Type B pancreatic cell (in vitro differentiated cells): ENCODE results near the gene DNAL1. TPM values are rescaled to one million over a fixed set of nuclear protein-coding genes. Genes with fewer than 3 reads are reported as not detected.

ENCODE experiments used
- DNase-seq: peaks from one replicate; pipeline ENCODE4 v3.0.0; 2021; ENCODE audit warnings: mixed read lengths; ENCODE audit not compliant: unreplicated experiment; ENCODE audit errors: extremely low spot score
- H3K27ac Mint-ChIP-seq: 2 replicates; pipeline ENCODE4 v1.8.0; 2021; ENCODE audit warnings: mild to moderate bottlenecking, mixed read lengths
- H3K27me3 Mint-ChIP-seq: 2 replicates; pipeline ENCODE4 v1.8.0; 2021; ENCODE audit warnings: mixed read lengths
- H3K36me3 Mint-ChIP-seq: 2 replicates; pipeline ENCODE4 v1.8.0; 2021; ENCODE audit warnings: mixed read lengths
- H3K4me1 Mint-ChIP-seq: one replicate; pipeline ENCODE4 v1.8.0; 2021; ENCODE audit warnings: mixed read lengths; ENCODE audit not compliant: unreplicated experiment
- H3K4me3 Mint-ChIP-seq: 2 replicates; pipeline ENCODE4 v1.8.0; 2021; ENCODE audit warnings: mild to moderate bottlenecking, mixed read lengths
- H3K9me3 Mint-ChIP-seq: 2 replicates; pipeline ENCODE4 v1.8.0; 2021; ENCODE audit warnings: mixed read lengths
- CTCF ChIP-seq: fragments of 200-600 bp; sonication (generic); conservative IDR thresholded peaks from 2 replicates; pipeline ENCODE4 v1.5.0; 2021; ENCODE audit warnings: antibody characterized with exemption, mild to moderate bottlenecking
- long read RNA-seq: library from polyadenylated mRNA; unstranded; transcript quantifications from one replicate; pipeline ENCODE4 v2.0.0, GENCODE V29; 2020
- total RNA-seq: library from RNA; stranded (reverse); gene quantifications from 2 replicates; pipeline ENCODE4 v1.2.1, GENCODE V29; 2021; ENCODE audit warnings: low replicate concordance

The DNAL1 gene
- 7.1 and 20.3 TPM in 2 replicates for total RNA-seq
- long read RNA-seq, full-length matches to known transcripts, result 3 of 7 reads
- long read RNA-seq, partial matches to known transcripts, result 0 of 7 reads
- long read RNA-seq, other reads (novel, unspliced or antisense), result 4 of 7 reads

- H3K36me3 Mint-ChIP-seq, result no peaks in the 10 kb centered on the region
- DNase-seq, result peak; percentile 94
- peak within 1 kb of the TSS; percentile 98 for H3K4me3 Mint-ChIP-seq
- no peak for TF ChIP-seq CTCF
- H3K27me3 Mint-ChIP-seq, result no peaks in the 10 kb centered on the region
- peaks cover 20% of the 10 kb centered on the region for H3K4me1 Mint-ChIP-seq
- H3K9me3 Mint-ChIP-seq, result no peaks in the 10 kb centered on the region
- H3K27ac Mint-ChIP-seq, result peak within 1 kb of the TSS; percentile 79
Observed at GRCh38 chr14:73644531-73645247, at the start of gene DNAL1. Gene DNAL1, plus strand, starts transcription at chr14:73644986. Its CDS starts 54 bp downstream, at chr14:73645040.

GRCh38 chr14:73599499-73599898, 45.3 kb upstream of the DNAL1 start:
- no peak for DNase-seq
- no peaks in the 10 kb centered on the region for H3K27me3 Mint-ChIP-seq
- no peaks in the 10 kb centered on the region for H3K36me3 Mint-ChIP-seq
- no peak for TF ChIP-seq CTCF
- peaks cover 19% of the 10 kb centered on the region for H3K4me1 Mint-ChIP-seq
- H3K27ac Mint-ChIP-seq, result no peak overlapping the region
- no peak overlapping the region for H3K4me3 Mint-ChIP-seq
- no peaks in the 10 kb centered on the region for H3K9me3 Mint-ChIP-seq

- Mint-ChIP-seq H3K9me3 (no peaks in the 10 kb centered on the region), H3K36me3 (no peaks in the 10 kb centered on the region), H3K27ac (no peak overlapping the region), H3K27me3 (no peaks in the 10 kb centered on the region), H3K4me1 (peaks cover 19% of the 10 kb centered on the region), H3K4me3 (no peak overlapping the region)
- DNase-seq, result no peak
- no peak for TF ChIP-seq CTCF
Observed at GRCh38 chr14:73602994-73603393, 41.8 kb upstream of the DNAL1 start.

- H3K27me3 Mint-ChIP-seq, result no peaks in the 10 kb centered on the region
- H3K27ac Mint-ChIP-seq, result no peak overlapping the region
- H3K4me3 Mint-ChIP-seq, result no peak overlapping the region
- H3K9me3 Mint-ChIP-seq, result no peaks in the 10 kb centered on the region
- peaks cover 6% of the 10 kb centered on the region for H3K4me1 Mint-ChIP-seq
- TF ChIP-seq CTCF, result no peak
- no peaks in the 10 kb centered on the region for H3K36me3 Mint-ChIP-seq
- no peak for DNase-seq
Observed at GRCh38 chr14:73606271-73606670, 38.5 kb upstream of the DNAL1 start.

- DNase-seq, result no peak
- H3K36me3 Mint-ChIP-seq, result no peaks in the 10 kb centered on the region
- H3K4me3 Mint-ChIP-seq, result no peak overlapping the region
- no peak overlapping the region for H3K27ac Mint-ChIP-seq
- TF ChIP-seq CTCF, result no peak
- peaks cover 4% of the 10 kb centered on the region for H3K4me1 Mint-ChIP-seq
- H3K27me3 Mint-ChIP-seq, result no peaks in the 10 kb centered on the region
- H3K9me3 Mint-ChIP-seq, result no peaks in the 10 kb centered on the region
Observed at GRCh38 chr14:73607241-73607640, 37.5 kb upstream of the DNAL1 start.
